Tibial nerve (tissue), 4 donors: Measurements from ENCODE around the gene CCDC28A. TPM values are rescaled to one million over a fixed set of nuclear protein-coding genes. Genes with fewer than 3 reads are reported as not detected.

ENCODE experiments used
- DNase-seq, 2 donors: peaks; one replicate each; pipeline ENCODE4 v3.0.0-alpha.2; 2019; ENCODE audit warnings: low spot score in 2 of 2
- H3K27ac ChIP-seq, 4 donors: fragments of 200-600 bp; sonication (generic) in 3 of 4; one replicate each; pipeline ENCODE4 v1.5.1; 2017 to 2019; ENCODE audit warnings: mild to moderate bottlenecking in 1 of 4
- H3K27me3 ChIP-seq, 2 donors: fragments of 200-600 bp; sonication (generic) in 1 of 2; one replicate each; pipeline versions ENCODE4 v1.5.1 to v1.6.0; 2017 to 2019
- H3K36me3 ChIP-seq, 3 donors: fragments of 200-600 bp; sonication (generic); one replicate each; pipeline ENCODE4 v1.5.1; 2018 to 2019
- H3K4me1 ChIP-seq, 4 donors: fragments of 200-600 bp; sonication (generic) in 3 of 4; one replicate each; pipeline ENCODE4 v1.5.1; 2017 to 2019
- H3K4me3 ChIP-seq, 4 donors: fragments of 200-600 bp; sonication (generic) in 3 of 4; one replicate each; pipeline ENCODE4 v1.5.1; 2017 to 2019; ENCODE audit warnings: mild to moderate bottlenecking in 1 of 4, moderate library complexity in 1 of 4
- H3K9me3 ChIP-seq, 4 donors: fragments of 200-600 bp; sonication (generic) in 3 of 4; one replicate each; pipeline ENCODE4 v1.5.1; 2017 to 2019
- CTCF ChIP-seq, 5 experiments: fragments of 200-600 bp in 3 of 5; fragments of 450-650 bp in 2 of 5; sonication (generic) in 3 of 5; IDR thresholded peaks; one replicate each; pipeline ENCODE4 v1.5.1; 2016 to 2019; ENCODE audit warnings: antibody characterized with exemption in 5 of 5, mild to moderate bottlenecking in 3 of 5, moderate library complexity in 2 of 5
- EP300 ChIP-seq, 2 donors: sonication (generic); formaldehyde crosslinking; IDR thresholded peaks; one replicate each; pipeline ENCODE4 v1.6.1; 2017; ENCODE audit warnings: antibody characterized with exemption in 2 of 2, mild to moderate bottlenecking in 1 of 2
- POLR2A ChIP-seq, 2 donors: fragments of 450-650 bp; IDR thresholded peaks; one replicate each; pipeline ENCODE4 v1.6.1; 2017; ENCODE audit warnings: antibody characterized with exemption in 2 of 2, mild to moderate bottlenecking in 2 of 2, moderate library complexity in 2 of 2
- WGBS, 2 donors: methylation state at CpG; one replicate each; pipeline ENCODE4 v1.1.5; 2018; 5-methylcytosine and 5-hydroxymethylcytosine counted together
- total RNA-seq, 4 donors: library from RNA; depleted of rRNA; stranded (reverse); fragments of >200 nt; gene quantifications; one replicate each; pipeline ENCODE4 v1.1.0, GENCODE V29; 2016

The CCDC28A gene
- total RNA-seq, 4 donors from 2014 or later: 10.8 to 31.0 (median 15.7) TPM

- WGBS, 2 donors: 85 to 86% methylated on average over 3 of the region's 3 CpGs
- Histone ChIP-seq H3K27ac (no peak overlapping the region), H3K4me1 (no peaks in the 10 kb centered on the region), H3K4me3 (no peak overlapping the region), H3K36me3 (no peaks in the 10 kb centered on the region), H3K27me3 (no peaks in the 10 kb centered on the region), H3K9me3 (no peaks in the 10 kb centered on the region)
- DNase-seq: no peak
- TF ChIP-seq EP300 (IDR thresholded peaks at IDR 0.05) (no peak), CTCF (IDR thresholded peaks at IDR 0.05) (no peak)
Measured at GRCh38 chr6:138809677-138810076, 36.1 kb downstream of the CCDC28A start.

- H3K9me3 ChIP-seq: no peaks in the 10 kb centered on the region
- DNase-seq: no peak
- no peaks in the 10 kb centered on the region for H3K27me3 ChIP-seq
- H3K4me1 ChIP-seq: no peaks in the 10 kb centered on the region
- 78 to 94% methylated on average over 3 of the region's 3 CpGs for WGBS, 2 donors
- H3K36me3 ChIP-seq: no peaks in the 10 kb centered on the region
- no peak for TF ChIP-seq POLR2A (IDR thresholded peaks at IDR 0.05)
- no peak for TF ChIP-seq CTCF (IDR thresholded peaks at IDR 0.05)
- peak in 1 of 2 donors; percentile 12 for TF ChIP-seq EP300 (IDR thresholded peaks at IDR 0.05)
- H3K4me3 ChIP-seq: no peak overlapping the region
- H3K27ac ChIP-seq: no peak overlapping the region
Measured at GRCh38 chr6:138811866-138812265, 38.3 kb downstream of the CCDC28A start.

- Histone ChIP-seq H3K36me3 (no peaks in the 10 kb centered on the region), H3K4me3 (no peak overlapping the region), H3K4me1 (no peaks in the 10 kb centered on the region), H3K27me3 (no peaks in the 10 kb centered on the region), H3K9me3 (no peaks in the 10 kb centered on the region), H3K27ac (no peak overlapping the region)
- TF ChIP-seq POLR2A (IDR thresholded peaks at IDR 0.05) (no peak), EP300 (IDR thresholded peaks at IDR 0.05) (no peak), CTCF (IDR thresholded peaks at IDR 0.05) (no peak)
- WGBS, 2 donors: 51 to 55% methylated on average over 5 of the region's 5 CpGs
- DNase-seq: no peak
Measured at GRCh38 chr6:138814179-138814834, 40.7 kb downstream of the CCDC28A start.

GRCh38 chr6:138815221-138815620, 41.7 kb downstream of the CCDC28A start:
- no peak for DNase-seq
- Histone ChIP-seq H3K4me1 (no peaks in the 10 kb centered on the region), H3K27ac (no peak overlapping the region), H3K36me3 (no peaks in the 10 kb centered on the region), H3K27me3 (no peaks in the 10 kb centered on the region), H3K9me3 (no peaks in the 10 kb centered on the region), H3K4me3 (no peak overlapping the region)
- 81 to 82% methylated on average over 6 of the region's 6 CpGs for WGBS, 2 donors
- TF ChIP-seq POLR2A (IDR thresholded peaks at IDR 0.05): no peak

GRCh38 chr6:138815797-138816528, 42.4 kb downstream of the CCDC28A start:
- TF ChIP-seq CTCF (IDR thresholded peaks at IDR 0.05): peak; percentile 59 to 70 (median 63)
- TF ChIP-seq POLR2A (IDR thresholded peaks at IDR 0.05): no peak
- no peak for TF ChIP-seq EP300 (IDR thresholded peaks at IDR 0.05)
- peak in 1 of 2 donors; percentile 46 for DNase-seq
- Histone ChIP-seq H3K36me3 (no peaks in the 10 kb centered on the region), H3K4me3 (no peak overlapping the region), H3K4me1 (no peaks in the 10 kb centered on the region), H3K27ac (no peak overlapping the region), H3K27me3 (no peaks in the 10 kb centered on the region), H3K9me3 (no peaks in the 10 kb centered on the region)
- WGBS, 2 donors: 38% methylated on average over 4 of the region's 4 CpGs
